Subcutaneous adipose tissue (tissue), 4 donors: Measurements from ENCODE around the gene NECTIN2. TPM values are rescaled to one million over a fixed set of nuclear protein-coding genes. Genes with fewer than 3 reads are reported as not detected.

Experiments used
- total RNA-seq, 4 donors: library from RNA; depleted of rRNA; stranded (reverse); fragments of >200 nt; gene quantifications; one replicate each; pipeline ENCODE4 v1.1.0, GENCODE V29; 2016
- TF ChIP-seq, protein P1 (sequence below): fragments of 450-650 bp; IDR thresholded peaks from one replicate; pipeline ENCODE4 v1.5.1; 2016; ENCODE audit warnings: low read depth, mild to moderate bottlenecking, control low read depth, antibody characterized with exemption, moderate library complexity

NECTIN2 gene
- total RNA-seq, 4 donors from 2014 or later = 20.4 to 49.9 (median 24.1) TPM

DNA sequence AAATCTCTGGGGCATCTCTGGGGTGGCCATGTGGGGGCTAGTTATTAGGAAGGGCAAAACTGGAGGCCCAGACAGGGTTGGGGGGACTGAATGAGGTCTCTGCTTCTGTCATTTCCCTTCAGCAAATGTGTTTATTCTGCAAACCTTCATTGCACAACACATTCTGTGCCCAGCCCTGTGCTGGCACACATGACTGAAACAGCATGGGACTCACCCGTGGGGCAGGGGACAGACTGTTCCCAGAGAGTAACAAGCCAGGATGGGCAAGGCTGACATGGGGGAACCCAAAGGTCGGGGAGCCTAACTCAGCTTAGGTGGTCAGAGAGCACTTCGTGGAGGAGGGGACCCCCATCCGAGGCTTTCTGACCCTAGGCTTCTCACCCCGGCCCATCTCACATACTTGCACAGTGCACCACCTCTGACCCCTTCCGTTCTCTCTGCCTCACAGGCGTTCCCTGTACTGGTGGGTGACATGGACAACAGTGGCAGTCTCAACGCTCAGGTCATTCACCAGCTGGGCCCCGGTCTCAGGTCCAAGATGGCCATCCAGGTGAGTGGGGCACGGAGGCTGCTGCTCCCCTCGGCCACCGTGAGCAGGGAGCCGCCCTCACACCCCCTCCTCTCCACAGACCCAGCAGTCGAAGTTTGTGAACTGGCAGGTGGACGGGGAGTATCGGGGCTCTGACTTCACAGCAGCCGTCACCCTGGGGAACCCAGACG is 47.4 kb downstream of the NECTIN2 start:
- TF ChIP-seq, protein P1, sequence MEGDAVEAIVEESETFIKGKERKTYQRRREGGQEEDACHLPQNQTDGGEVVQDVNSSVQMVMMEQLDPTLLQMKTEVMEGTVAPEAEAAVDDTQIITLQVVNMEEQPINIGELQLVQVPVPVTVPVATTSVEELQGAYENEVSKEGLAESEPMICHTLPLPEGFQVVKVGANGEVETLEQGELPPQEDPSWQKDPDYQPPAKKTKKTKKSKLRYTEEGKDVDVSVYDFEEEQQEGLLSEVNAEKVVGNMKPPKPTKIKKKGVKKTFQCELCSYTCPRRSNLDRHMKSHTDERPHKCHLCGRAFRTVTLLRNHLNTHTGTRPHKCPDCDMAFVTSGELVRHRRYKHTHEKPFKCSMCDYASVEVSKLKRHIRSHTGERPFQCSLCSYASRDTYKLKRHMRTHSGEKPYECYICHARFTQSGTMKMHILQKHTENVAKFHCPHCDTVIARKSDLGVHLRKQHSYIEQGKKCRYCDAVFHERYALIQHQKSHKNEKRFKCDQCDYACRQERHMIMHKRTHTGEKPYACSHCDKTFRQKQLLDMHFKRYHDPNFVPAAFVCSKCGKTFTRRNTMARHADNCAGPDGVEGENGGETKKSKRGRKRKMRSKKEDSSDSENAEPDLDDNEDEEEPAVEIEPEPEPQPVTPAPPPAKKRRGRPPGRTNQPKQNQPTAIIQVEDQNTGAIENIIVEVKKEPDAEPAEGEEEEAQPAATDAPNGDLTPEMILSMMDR = no peak

DNA sequence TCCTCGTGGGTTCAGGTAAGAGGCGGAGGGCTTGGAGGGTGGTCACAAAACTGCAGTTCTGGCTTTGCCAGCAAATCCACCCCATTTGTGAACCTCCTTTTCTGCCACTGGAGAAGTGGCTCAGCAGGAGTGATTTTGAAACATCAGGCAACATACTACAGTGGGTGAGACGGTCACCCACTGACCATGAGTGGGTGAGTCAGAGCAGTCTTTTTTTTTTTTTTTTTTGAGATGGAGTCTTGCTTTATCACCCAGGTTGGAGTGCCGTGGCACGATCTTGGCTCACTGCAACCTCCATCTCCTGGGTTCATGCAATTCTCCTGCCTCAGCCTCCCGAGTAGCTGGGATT is 47.9 kb downstream of the NECTIN2 start:
- TF ChIP-seq, protein P1 = no peak

DNA sequence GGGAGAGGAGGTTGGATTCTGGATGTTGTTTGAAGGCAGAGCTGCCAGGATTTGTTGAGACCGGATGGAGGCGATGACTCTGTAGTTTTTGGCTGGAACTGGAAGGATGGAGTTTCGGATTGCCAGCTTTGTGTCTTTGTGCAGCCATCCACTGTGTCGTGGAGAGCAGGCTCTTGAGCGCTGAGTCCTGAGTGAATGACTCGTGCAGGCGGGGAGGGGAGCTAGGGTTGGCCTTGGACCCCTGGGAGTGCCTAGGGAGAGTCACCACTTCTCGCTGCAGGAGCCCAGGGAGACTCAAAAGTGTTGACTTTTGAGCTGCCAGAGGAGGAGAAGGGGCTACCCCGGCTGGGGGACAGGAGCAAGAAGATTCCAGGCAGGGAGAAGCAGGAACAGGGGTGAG is 48.8 kb downstream of the NECTIN2 start:
- TF ChIP-seq, protein P1 = no peak

DNA sequence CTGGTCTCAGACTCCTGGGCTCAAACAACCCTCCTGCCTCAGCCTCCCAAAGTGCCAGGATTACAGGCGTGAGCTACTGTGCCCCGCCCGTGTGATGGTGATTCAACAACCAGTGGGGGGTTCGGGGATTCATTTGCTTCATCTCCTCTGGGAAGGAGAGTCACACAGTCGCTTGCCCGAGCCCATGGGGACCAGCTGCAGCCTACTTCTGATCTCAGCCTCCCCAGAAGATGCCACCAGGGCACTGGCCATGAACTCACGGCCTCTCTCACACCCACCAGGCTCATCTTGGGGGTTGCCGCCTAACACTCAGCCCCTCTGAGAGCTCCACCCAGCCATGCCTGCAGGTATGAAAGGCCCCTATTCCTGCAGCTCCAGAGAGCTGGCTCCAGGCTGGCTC is 51.7 kb downstream of the NECTIN2 start:
- TF ChIP-seq, protein P1 = no peak

DNA sequence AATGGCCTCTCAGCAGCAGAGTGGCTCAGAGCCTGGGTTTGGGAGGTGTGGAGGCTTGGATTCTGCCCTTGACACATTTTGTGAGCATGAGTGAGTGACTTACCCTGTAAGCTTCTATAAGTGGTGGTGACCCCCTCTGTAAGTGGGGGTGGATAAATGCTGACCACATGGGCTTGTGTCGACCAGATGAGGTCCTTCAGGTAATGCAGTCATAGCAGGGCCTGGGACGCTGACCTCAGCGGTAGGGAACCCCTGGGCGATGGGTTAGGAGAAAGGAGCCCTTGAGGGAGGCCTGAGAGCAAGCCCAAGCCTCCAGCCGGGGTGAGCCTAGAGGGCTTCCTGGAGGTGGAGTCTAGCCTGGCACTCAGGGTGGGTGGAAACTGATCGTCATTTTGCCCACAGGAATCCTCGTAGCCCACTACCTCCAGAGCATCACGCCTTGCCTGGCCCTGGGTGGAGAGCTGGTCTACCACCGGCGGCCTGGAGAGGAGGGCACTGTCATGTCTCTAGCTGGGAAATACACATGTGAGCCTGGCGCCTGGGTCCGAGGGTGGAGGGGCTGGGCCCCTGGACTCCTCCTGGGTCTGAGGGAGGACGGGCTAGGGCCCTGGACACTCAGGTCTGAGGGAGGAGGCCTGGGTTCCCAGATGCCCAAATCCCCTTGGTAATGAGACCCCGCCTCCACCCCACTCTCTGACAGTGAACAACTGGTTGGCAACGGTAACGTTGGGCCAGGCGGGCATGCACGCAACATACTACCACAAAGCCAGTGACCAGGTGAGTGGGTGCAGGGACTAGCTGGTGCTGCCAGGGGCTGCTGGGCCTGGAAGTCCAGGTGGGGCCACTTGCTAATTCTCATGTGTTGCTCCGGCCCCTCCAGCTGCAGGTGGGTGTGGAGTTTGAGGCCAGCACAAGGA is 54.5 kb downstream of the NECTIN2 start:
- TF ChIP-seq, protein P1 = no peak

DNA sequence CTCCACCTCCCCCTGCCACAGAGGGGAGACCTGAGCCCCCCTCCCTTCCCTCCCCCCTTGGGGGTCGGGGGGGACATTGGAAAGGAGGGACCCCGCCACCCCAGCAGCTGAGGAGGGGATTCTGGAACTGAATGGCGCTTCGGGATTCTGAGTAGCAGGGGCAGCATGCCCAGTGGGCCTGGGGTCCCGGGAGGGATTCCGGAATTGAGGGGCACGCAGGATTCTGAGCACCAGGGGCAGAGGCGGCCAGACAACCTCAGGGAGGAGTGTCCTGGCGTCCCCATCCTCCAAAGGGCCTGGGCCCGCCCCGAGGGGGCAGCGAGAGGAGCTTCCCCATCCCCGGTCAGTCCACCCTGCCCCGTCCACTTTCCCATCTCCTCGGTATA is 57.1 kb downstream of the NECTIN2 start:
- TF ChIP-seq, protein P1 = no peak
